Endothelial cell of umbilical vein (primary cell): ENCODE data around the gene PPP2R5B. TPM values are rescaled to one million over a fixed set of nuclear protein-coding genes. Genes with fewer than 3 reads are reported as not detected.
A peak's percentile ranks its signal among the peaks of the same experiment; 100 is the strongest.

Experiments used
- BruUV-seq: library from RNA; stranded (reverse); fragments of 400-500 nt; replicated peaks from 2 replicates; lab custom pipeline; 2021; lab: Mats Ljungman, UMichigan
- CTCF ChIA-PET: fragments of 300-600, 350-600 bp; sonication (Branson Sonifier 250); formaldehyde crosslinking; loops from one replicate; lab custom pipeline; 2021; ENCODE audit warnings: antibody characterized with exemption, inconsistent platforms; lab: Charles Lee
- POLR2A ChIA-PET: fragments of 300-600, 350-600 bp; sonication (Branson Sonifier 250); formaldehyde crosslinking; loops from one replicate; lab custom pipeline; 2021; ENCODE audit warnings: antibody characterized with exemption, inconsistent platforms; lab: Charles Lee
- DNase-seq: peaks from one replicate; pipeline ENCODE4 v3.0.0-alpha.2; 2011; ENCODE audit warnings: low read depth, low spot score
- FAIRE-seq: peaks from 2 replicates; lab custom pipeline; 2011; peaks lifted over from hg19 to GRCh38; lab: Jason Lieb, UNC
- H2AFZ ChIP-seq: 2 replicates; pipeline ENCODE4 v1.6.0; 2012; ENCODE audit warnings: low read depth, low read length, control low read depth, inconsistent platforms
- H3K27ac ChIP-seq: 2 replicates; pipeline ENCODE4 v1.5.1; 2011; ENCODE audit warnings: low read depth, mild to moderate bottlenecking, control low read depth, low read length, moderate library complexity; ENCODE audit not compliant: insufficient read depth
- H3K27me3 ChIP-seq, 2 experiments: 2 replicates each; pipeline versions ENCODE4 v1.6.0 to v1.6.1; 2011; ENCODE audit warnings: low read length in 2 of 2, mixed read lengths in 1 of 2; ENCODE audit not compliant: control insufficient read depth in 2 of 2, insufficient read depth in 2 of 2
- H3K36me3 ChIP-seq, 2 experiments: 2 replicates in 1 of 2; 3 replicates in 1 of 2; pipeline ENCODE4 v1.5.1; 2011; ENCODE audit warnings: low read length in 2 of 2, mild to moderate bottlenecking in 1 of 2, moderate library complexity in 1 of 2; ENCODE audit not compliant: control insufficient read depth in 2 of 2, insufficient read depth in 2 of 2; ENCODE audit errors: extremely low read depth in 1 of 2
- H3K4me1 ChIP-seq: 3 replicates; pipeline ENCODE4 v1.5.1; 2011; ENCODE audit warnings: mild to moderate bottlenecking, low read length; ENCODE audit not compliant: control insufficient read depth, insufficient read depth; ENCODE audit errors: extremely low read depth
- H3K4me2 ChIP-seq: 2 replicates; pipeline ENCODE4 v1.6.1; 2011; ENCODE audit warnings: low read length, control low read depth, mixed read lengths; ENCODE audit not compliant: insufficient read depth
- H3K4me3 ChIP-seq, 3 experiments: fragments of 200-600 bp in 1 of 3; sonication (generic), shearing (Covaris generic) in 1 of 3; replicated peaks in 1 of 3; 2 replicates each; pipeline ENCODE4 v1.5.1; 2011 to 2016; ENCODE audit warnings: control low read depth in 3 of 3, low read length in 3 of 3, mild to moderate bottlenecking in 2 of 3, inconsistent platforms in 1 of 3, low read depth in 1 of 3, moderate library complexity in 1 of 3; ENCODE audit not compliant: insufficient read depth in 1 of 3
- H3K79me2 ChIP-seq: 2 replicates; pipeline ENCODE4 v1.6.0; 2012; ENCODE audit warnings: low read length, inconsistent platforms; ENCODE audit not compliant: control insufficient read depth, insufficient read depth
- H3K9ac ChIP-seq: replicated peaks from 2 replicates; pipeline ENCODE3; 2011; ENCODE audit warnings: low read length, control low read depth; ENCODE audit not compliant: insufficient read depth; ENCODE audit errors: extremely low read depth
- H3K9me1 ChIP-seq: replicated peaks from 3 replicates; pipeline ENCODE4 v1.6.0; 2011; ENCODE audit warnings: mild to moderate bottlenecking, low read length; ENCODE audit not compliant: control insufficient read depth, insufficient read depth; ENCODE audit errors: extremely low read depth
- H3K9me3 ChIP-seq: replicated peaks from 2 replicates; pipeline ENCODE4 v1.5.1; 2012; ENCODE audit warnings: low read length, inconsistent platforms; ENCODE audit not compliant: control insufficient read depth, insufficient read depth
- H4K20me1 ChIP-seq: replicated peaks from 2 replicates; pipeline ENCODE3; 2011; ENCODE audit warnings: mild to moderate bottlenecking, low read length; ENCODE audit not compliant: control insufficient read depth, insufficient read depth; ENCODE audit errors: extremely low read depth
- FOS ChIP-seq: IDR thresholded peaks from 2 replicates; pipeline ENCODE4 v1.6.1; 2011; ENCODE audit warnings: mild to moderate bottlenecking, low read length, moderate library complexity, borderline replicate concordance; ENCODE audit not compliant: insufficient read depth
- GATA2 ChIP-seq: IDR thresholded peaks from 2 replicates; pipeline ENCODE4 v1.7.0; 2011; ENCODE audit warnings: low read depth, mild to moderate bottlenecking, moderate library complexity, mixed read lengths, low read length; ENCODE audit not compliant: insufficient read length, insufficient read depth
- JUN ChIP-seq: IDR thresholded peaks from 2 replicates; pipeline ENCODE4 v1.6.1; 2011; ENCODE audit warnings: borderline replicate concordance, low read depth; ENCODE audit not compliant: insufficient read length, insufficient read depth
- POLR2A ChIP-seq: IDR thresholded peaks from 2 replicates; pipeline ENCODE4 v1.6.1; 2012; ENCODE audit warnings: low read depth, mild to moderate bottlenecking, control low read depth, low read length
- POLR2AphosphoS5 ChIP-seq: IDR thresholded peaks from 2 replicates; pipeline ENCODE4 v1.6.1; 2012; ENCODE audit warnings: low read depth, mild to moderate bottlenecking, control low read depth, low read length, moderate library complexity; ENCODE audit not compliant: insufficient read depth
- dilution Hi-C: fragments of 300-500 bp; cut with MboI; formaldehyde crosslinking; loops from one replicate; pipeline ENCODE4 v1.15.0; 2019; ENCODE audit warnings: low sequenced_read_pairs; ENCODE audit not compliant: extremely low pct_ligation_motif_present
- intact Hi-C: fragments of 100-400 bp; cut with micrococcal nuclease; formaldehyde crosslinking; loops from one replicate; pipeline ENCODE4 v1.10.0; 2022
- polyA plus RNA-seq, 4 experiments: library from polyadenylated mRNA; depleted of rRNA in 3 of 4; stranded (reverse) in 3 of 4; unstranded in 1 of 4; fragments of >200 nt; gene quantifications; 2 replicates each; pipeline versions ENCODE4 v1.2.1 to v1.2.3, GENCODE V29; 2011 to 2012; ENCODE audit warnings: missing spikeins in 1 of 4
- total RNA-seq: library from RNA; stranded (reverse); gene quantifications from 2 replicates; pipeline ENCODE4 v1.2.3, GENCODE V29; 2021
- TF ChIP-seq, protein P1 (sequence below), 2 donors: IDR thresholded peaks; 1 replicate in 1 of 2; 2 replicates in 1 of 2; pipeline ENCODE4 v1.5.1; 2011; ENCODE audit warnings: low read length in 2 of 2, mild to moderate bottlenecking in 2 of 2, moderate library complexity in 2 of 2, control low read depth in 1 of 2, inconsistent platforms in 1 of 2, low read depth in 1 of 2; ENCODE audit not compliant: insufficient read depth in 1 of 2; ENCODE audit errors: extremely low read depth in 1 of 2

The PPP2R5B gene
- total and polyA plus RNA-seq, 2 donors (not counting 3 experiments of a cell fraction or from before 2014, with no cell fraction given) = 17.6 to 17.8 TPM

DNA sequence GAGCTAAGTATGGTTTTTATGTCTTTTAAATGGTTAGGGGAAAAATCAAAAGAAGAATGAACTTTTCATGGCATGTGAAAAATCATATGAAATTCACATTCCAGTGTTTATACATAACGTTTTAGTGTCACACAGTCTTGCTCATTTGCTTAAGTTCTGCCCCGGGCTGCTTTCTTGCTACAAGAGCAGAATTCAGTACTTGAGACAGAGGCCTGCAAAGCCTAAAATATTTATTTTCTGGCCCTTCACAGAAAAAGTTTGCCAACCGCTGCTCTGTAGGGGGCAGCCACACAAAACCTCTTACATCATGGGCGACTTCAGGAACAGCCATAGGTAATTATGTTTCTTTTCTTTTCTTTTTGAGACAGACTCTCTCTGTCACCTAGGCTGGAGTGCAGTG, 6.5 kb upstream of the PPP2R5B start:
- CTCF ChIA-PET = interaction anchor here (0.6 to 5.6 kb wide), 8 partner anchors 9 to 108 kb away, joined by 3 to 34 read pairs (median 4); partner anchors contain the start of genes ARL2 and BATF2
- Histone ChIP-seq H3K4me2 (peak overlapping the region; percentile 95), H3K27ac (peak overlapping the region; percentile 49), H3K36me3 (peaks cover 0 to 10% of the 10 kb centered on the region in 2 experiments), H3K79me2 (peaks cover 7% of the 10 kb centered on the region), H2AFZ (peak overlapping the region; percentile 85), H3K4me1 (peaks cover 11% of the 10 kb centered on the region), H3K4me3 (peak overlapping the region in 2 of 3 experiments; percentile 29 to 72), H3K9me3 (no peaks in the 10 kb centered on the region), H3K27me3 (no peaks in the 10 kb centered on the region), H4K20me1 (no peaks in the 10 kb centered on the region), H3K9ac (peak overlapping the region; percentile 66), H3K9me1 (no peaks in the 10 kb centered on the region)
- peak; percentile 59 for FAIRE-seq
- intact Hi-C loops = loop anchor here (5.0 kb wide), 2 partner anchors 54 to 194 kb away; partner anchors contain the start of genes MAJIN and TM7SF2
- TF ChIP-seq JUN = no peak
- no peak for TF ChIP-seq POLR2AphosphoS5
- no peak for TF ChIP-seq POLR2A
- TF ChIP-seq, protein P1, sequence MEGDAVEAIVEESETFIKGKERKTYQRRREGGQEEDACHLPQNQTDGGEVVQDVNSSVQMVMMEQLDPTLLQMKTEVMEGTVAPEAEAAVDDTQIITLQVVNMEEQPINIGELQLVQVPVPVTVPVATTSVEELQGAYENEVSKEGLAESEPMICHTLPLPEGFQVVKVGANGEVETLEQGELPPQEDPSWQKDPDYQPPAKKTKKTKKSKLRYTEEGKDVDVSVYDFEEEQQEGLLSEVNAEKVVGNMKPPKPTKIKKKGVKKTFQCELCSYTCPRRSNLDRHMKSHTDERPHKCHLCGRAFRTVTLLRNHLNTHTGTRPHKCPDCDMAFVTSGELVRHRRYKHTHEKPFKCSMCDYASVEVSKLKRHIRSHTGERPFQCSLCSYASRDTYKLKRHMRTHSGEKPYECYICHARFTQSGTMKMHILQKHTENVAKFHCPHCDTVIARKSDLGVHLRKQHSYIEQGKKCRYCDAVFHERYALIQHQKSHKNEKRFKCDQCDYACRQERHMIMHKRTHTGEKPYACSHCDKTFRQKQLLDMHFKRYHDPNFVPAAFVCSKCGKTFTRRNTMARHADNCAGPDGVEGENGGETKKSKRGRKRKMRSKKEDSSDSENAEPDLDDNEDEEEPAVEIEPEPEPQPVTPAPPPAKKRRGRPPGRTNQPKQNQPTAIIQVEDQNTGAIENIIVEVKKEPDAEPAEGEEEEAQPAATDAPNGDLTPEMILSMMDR (IDR thresholded peaks at IDR 0.05; ENCODE audit: extremely low read depth in 1 of 2, insufficient read depth in 1 of 2, low read depth in 1 of 2, low read length in 2 of 2) = peak in 1 of 2 donors; percentile 2
- TF ChIP-seq FOS = no peak
- no peak for TF ChIP-seq GATA2
- POLR2A ChIA-PET = no interaction called here
- peak; percentile 54 for DNase-seq
- BruUV-seq = no TSS peak
- dilution Hi-C loops = no loop called here
